ENCODE measurements around the gene MYLK4. TPM values are rescaled to one million over a fixed set of nuclear protein-coding genes. Genes with fewer than 3 reads are reported as not detected.

The MYLK4 gene
- total and polyA plus RNA-seq, 2 donors (not counting 3 experiments of a cell fraction or from before 2014, with no cell fraction given) = 0.41 to 0.62 TPM

GRCh38 chr6:2688401-2689064, 62.2 kb downstream of the MYLK4 start:
- intact Hi-C loops (cut with micrococcal nuclease) = no loop called here
- Histone ChIP-seq H3K4me2 (ENCODE audit: insufficient read depth, low read length) (no peak overlapping the region), H3K79me2 (ENCODE audit: control insufficient read depth, insufficient read depth, low read length) (no peaks in the 10 kb centered on the region), H3K4me3 (replicated peaks in 1 of 3; ENCODE audit: insufficient read depth in 1 of 3, low read depth in 1 of 3, low read length in 3 of 3) (no peak overlapping the region), H3K4me1 (ENCODE audit: control insufficient read depth, extremely low read depth, insufficient read depth, low read length) (no peaks in the 10 kb centered on the region), H3K27me3 (ENCODE audit: control insufficient read depth in 2 of 2, insufficient read depth in 2 of 2, low read length in 2 of 2) (no peaks in the 10 kb centered on the region), H3K9ac (replicated peaks; ENCODE audit: extremely low read depth, insufficient read depth, low read length) (no peak overlapping the region), H3K9me3 (replicated peaks; ENCODE audit: control insufficient read depth, insufficient read depth, low read length) (no peaks in the 10 kb centered on the region), H3K9me1 (replicated peaks; ENCODE audit: control insufficient read depth, extremely low read depth, insufficient read depth, low read length) (no peaks in the 10 kb centered on the region), H3K27ac (ENCODE audit: insufficient read depth, low read depth, low read length) (no peak overlapping the region), H3K36me3 (ENCODE audit: control insufficient read depth in 2 of 2, extremely low read depth in 1 of 2, insufficient read depth in 2 of 2, low read length in 2 of 2) (no peaks in the 10 kb centered on the region), H4K20me1 (replicated peaks; ENCODE audit: control insufficient read depth, extremely low read depth, insufficient read depth, low read length) (no peaks in the 10 kb centered on the region), H2AFZ (ENCODE audit: low read depth, low read length) (no peak overlapping the region)
- TF ChIP-seq GATA2 (IDR thresholded peaks at IDR 0.05; ENCODE audit: insufficient read depth, insufficient read length, low read depth, low read length) (no peak), FOS (IDR thresholded peaks at IDR 0.05; ENCODE audit: borderline replicate concordance, insufficient read depth, low read length) (peak; percentile 52), MAX (IDR thresholded peaks at IDR 0.05; ENCODE audit: insufficient read depth, insufficient read length) (no peak), POLR2A (IDR thresholded peaks at IDR 0.05; ENCODE audit: low read depth, low read length) (no peak), CTCF (IDR thresholded peaks at IDR 0.05; ENCODE audit: extremely low read depth in 1 of 2, insufficient read depth in 1 of 2, low read depth in 1 of 2, low read length in 2 of 2) (no peak)
- FAIRE-seq (peak; percentile 54), DNase-seq (ENCODE audit: low read depth, low spot score) (peak; percentile 24)
- dilution Hi-C loops (cut with MboI; ENCODE audit: extremely low pct_ligation_motif_present, low sequenced_read_pairs) = no loop called here
- BruUV-seq (replicated peaks) = no TSS peak
- ChIA-PET POLR2A (no interaction called here), CTCF (interaction anchor here (1.5 kb wide), 1 partner anchor 1092 kb away, joined by 3 read pairs; no protein-coding TSS in a partner anchor)

- intact Hi-C loops (cut with micrococcal nuclease) = no loop called here
- BruUV-seq (replicated peaks) = no TSS peak
Measured at GRCh38 chr6:2687456-2687855, 63.3 kb downstream of the MYLK4 start.

More at GRCh38 chr6:2687456-2687855, 63.3 kb downstream of the MYLK4 start:
- H3K36me3 ChIP-seq (ENCODE audit: control insufficient read depth in 2 of 2, extremely low read depth in 1 of 2, insufficient read depth in 2 of 2, low read length in 2 of 2) = no peaks in the 10 kb centered on the region
- dilution Hi-C loops (cut with MboI; ENCODE audit: extremely low pct_ligation_motif_present, low sequenced_read_pairs) = no loop called here
- CTCF ChIA-PET = no interaction called here
- DNase-seq (ENCODE audit: low read depth, low spot score) = no peak
- no peak for FAIRE-seq
- no peak overlapping the region for H3K27ac ChIP-seq (ENCODE audit: insufficient read depth, low read depth, low read length)
- H3K27me3 ChIP-seq (ENCODE audit: control insufficient read depth in 2 of 2, insufficient read depth in 2 of 2, low read length in 2 of 2) = no peaks in the 10 kb centered on the region
- H3K4me2 ChIP-seq (ENCODE audit: insufficient read depth, low read length) = no peak overlapping the region
- no peak for TF ChIP-seq EZH2 (IDR thresholded peaks at IDR 0.05; ENCODE audit: borderline replicate concordance, low read depth, low read length, severe bottlenecking)
- no peak for TF ChIP-seq JUN (IDR thresholded peaks at IDR 0.05; ENCODE audit: borderline replicate concordance, insufficient read depth, insufficient read length, low read depth)
- TF ChIP-seq GATA2 (IDR thresholded peaks at IDR 0.05; ENCODE audit: insufficient read depth, insufficient read length, low read depth, low read length) = no peak
- no peak for TF ChIP-seq FOS (IDR thresholded peaks at IDR 0.05; ENCODE audit: borderline replicate concordance, insufficient read depth, low read length)
- TF ChIP-seq CTCF (IDR thresholded peaks at IDR 0.05; ENCODE audit: extremely low read depth in 1 of 2, insufficient read depth in 1 of 2, low read depth in 1 of 2, low read length in 2 of 2) = no peak
- TF ChIP-seq POLR2A (IDR thresholded peaks at IDR 0.05; ENCODE audit: low read depth, low read length) = no peak
- no peak for TF ChIP-seq POLR2AphosphoS5 (IDR thresholded peaks at IDR 0.05; ENCODE audit: insufficient read depth, low read depth, low read length)
- no peak for TF ChIP-seq MYC (IDR thresholded peaks at IDR 0.05; ENCODE audit: low read depth, low read length)
- TF ChIP-seq MAX (IDR thresholded peaks at IDR 0.05; ENCODE audit: insufficient read depth, insufficient read length) = no peak
- no peaks in the 10 kb centered on the region for H3K79me2 ChIP-seq (ENCODE audit: control insufficient read depth, insufficient read depth, low read length)
- POLR2A ChIA-PET = no interaction called here
- no peak overlapping the region for H3K9ac ChIP-seq (replicated peaks; ENCODE audit: extremely low read depth, insufficient read depth, low read length)
- H3K9me3 ChIP-seq (replicated peaks; ENCODE audit: control insufficient read depth, insufficient read depth, low read length) = no peaks in the 10 kb centered on the region
- no peaks in the 10 kb centered on the region for H3K4me1 ChIP-seq (ENCODE audit: control insufficient read depth, extremely low read depth, insufficient read depth, low read length)
- no peaks in the 10 kb centered on the region for H3K9me1 ChIP-seq (replicated peaks; ENCODE audit: control insufficient read depth, extremely low read depth, insufficient read depth, low read length)
- H4K20me1 ChIP-seq (replicated peaks; ENCODE audit: control insufficient read depth, extremely low read depth, insufficient read depth, low read length) = no peaks in the 10 kb centered on the region
- no peak overlapping the region for H2AFZ ChIP-seq (ENCODE audit: low read depth, low read length)
- no peak overlapping the region for H3K4me3 ChIP-seq (replicated peaks in 1 of 3; ENCODE audit: insufficient read depth in 1 of 3, low read depth in 1 of 3, low read length in 3 of 3)
